ENCODE results near the gene UTP14A. TPM values are rescaled to one million over a fixed set of nuclear protein-coding genes. Genes with fewer than 3 reads are reported as not detected.

The UTP14A gene
- total and polyA plus RNA-seq, 5 donors, result 6.2 to 11.2 (median 8.5) TPM

DNA sequence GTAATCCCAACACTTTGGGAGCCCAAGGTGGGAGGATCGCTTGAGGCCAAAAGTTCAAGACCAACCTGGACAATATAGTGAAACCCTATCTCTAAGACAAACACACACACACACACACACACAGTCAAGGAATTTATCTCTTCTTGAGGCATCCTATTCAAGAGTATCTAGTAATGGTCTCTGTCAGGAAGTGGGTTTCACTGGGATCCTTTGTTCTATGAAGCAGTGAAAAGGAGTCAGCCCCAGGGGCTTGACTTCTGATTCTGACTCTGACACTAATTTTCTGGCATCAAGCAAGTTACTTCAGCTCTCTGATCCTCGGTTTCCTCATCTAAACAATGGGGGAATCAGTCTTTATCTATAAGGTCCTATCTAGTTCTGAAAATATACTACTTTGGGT lies 34.8 kb downstream of the UTP14A start:
- Histone ChIP-seq H3K4me3 (ENCODE audit: low read length) (no peak overlapping the region), H3K4me1 (ENCODE audit: control insufficient read depth, insufficient read depth, low read length) (no peaks in the 10 kb centered on the region), H3K9me3 (ENCODE audit: control insufficient read depth, low read length) (no peaks in the 10 kb centered on the region), H3K27me3 (ENCODE audit: control insufficient read depth, insufficient read depth) (no peaks in the 10 kb centered on the region), H3K27ac (ENCODE audit: low read length) (no peak overlapping the region)
- intact Hi-C loops (cut with DNase I), result no loop called here
- 91% methylated on average over 2 of the region's 2 CpGs for WGBS
- ATAC-seq, result no peak
- DNase-seq, result no peak

DNA sequence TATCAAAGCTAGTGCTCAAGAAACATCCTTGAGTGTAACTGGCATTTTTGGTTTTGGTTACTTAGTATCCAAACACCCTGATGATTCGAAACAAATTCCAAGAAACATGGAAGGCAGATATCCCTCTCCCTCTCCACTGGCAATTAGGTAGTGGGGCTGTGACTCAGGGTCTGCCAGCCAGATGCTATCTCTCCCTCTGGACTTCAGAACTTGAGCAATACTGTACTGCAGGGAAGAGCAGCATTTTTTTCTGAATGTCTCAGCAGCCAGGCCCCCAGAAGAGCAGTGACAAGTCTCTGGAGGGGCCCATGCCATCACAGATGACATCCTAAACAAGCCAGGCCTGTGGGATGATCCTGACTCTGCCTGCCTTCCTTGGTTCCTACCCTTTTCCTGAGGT lies 39.2 kb downstream of the UTP14A start:
- H3K27me3 ChIP-seq (ENCODE audit: control insufficient read depth, insufficient read depth), result no peaks in the 10 kb centered on the region
- ATAC-seq (no peak), DNase-seq (no peak)
- intact Hi-C loops (cut with DNase I), result no loop called here
- H3K27ac ChIP-seq (ENCODE audit: low read length), result no peak overlapping the region
- H3K4me3 ChIP-seq (ENCODE audit: low read length), result no peak overlapping the region
- no peaks in the 10 kb centered on the region for H3K4me1 ChIP-seq (ENCODE audit: control insufficient read depth, insufficient read depth, low read length)
- no peaks in the 10 kb centered on the region for H3K9me3 ChIP-seq (ENCODE audit: control insufficient read depth, low read length)
- 88% methylated on average over 1 of the region's 1 CpG for WGBS

DNA sequence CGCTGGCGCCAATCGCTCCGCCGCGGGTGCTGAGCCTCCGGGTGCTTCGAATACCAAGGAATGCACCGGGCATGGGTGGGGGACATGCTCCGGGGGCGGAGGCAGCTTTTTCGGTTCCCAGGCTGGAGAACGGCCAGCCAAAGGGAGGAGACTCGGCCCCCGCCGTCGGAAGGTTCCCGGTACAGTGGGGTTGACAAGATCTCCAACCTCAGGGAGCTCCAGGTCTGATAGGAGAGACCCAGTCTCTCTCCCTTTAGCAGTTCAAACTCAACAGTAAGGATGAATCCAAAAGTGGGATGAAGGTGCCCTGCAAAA lies 47.3 kb downstream of the UTP14A start:
- no peak for DNase-seq
- Histone ChIP-seq H3K4me3 (ENCODE audit: low read length) (peak overlapping the region; percentile 69), H3K27me3 (ENCODE audit: control insufficient read depth, insufficient read depth) (no peaks in the 10 kb centered on the region), H3K4me1 (ENCODE audit: control insufficient read depth, insufficient read depth, low read length) (no peaks in the 10 kb centered on the region), H3K9me3 (ENCODE audit: control insufficient read depth, low read length) (no peaks in the 10 kb centered on the region), H3K27ac (ENCODE audit: low read length) (no peak overlapping the region)
- intact Hi-C loops (cut with DNase I), result no loop called here
- WGBS, result 10% methylated on average over 18 of the region's 18 CpGs
- ATAC-seq, result no peak

DNA sequence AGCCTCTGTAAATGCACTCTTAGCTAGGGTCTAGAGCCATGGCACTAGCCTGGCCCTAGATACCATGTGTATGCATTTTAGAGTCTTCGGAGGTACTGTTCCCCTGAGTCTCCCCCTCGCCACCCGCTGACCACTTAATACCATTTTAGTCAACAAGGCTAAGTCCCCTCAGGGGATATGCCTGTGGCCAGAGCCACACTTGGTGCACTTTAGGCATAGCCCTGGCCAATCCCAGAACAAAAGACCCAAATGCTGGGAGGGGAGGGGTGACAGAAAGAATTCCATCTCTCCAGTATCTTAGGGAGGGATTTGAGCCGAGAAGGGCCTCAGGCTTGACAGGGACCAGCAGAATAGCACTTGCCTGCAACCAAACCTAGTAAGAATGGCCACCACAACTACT lies 47.9 kb downstream of the UTP14A start:
- ATAC-seq (no peak), DNase-seq (no peak)
- WGBS, result 98% methylated on average over 4 of the region's 4 CpGs
- Histone ChIP-seq H3K4me1 (ENCODE audit: control insufficient read depth, insufficient read depth, low read length) (no peaks in the 10 kb centered on the region), H3K9me3 (ENCODE audit: control insufficient read depth, low read length) (no peaks in the 10 kb centered on the region), H3K4me3 (ENCODE audit: low read length) (no peak overlapping the region), H3K27ac (ENCODE audit: low read length) (no peak overlapping the region), H3K27me3 (ENCODE audit: control insufficient read depth, insufficient read depth) (no peaks in the 10 kb centered on the region)
- intact Hi-C loops (cut with DNase I), result no loop called here

DNA sequence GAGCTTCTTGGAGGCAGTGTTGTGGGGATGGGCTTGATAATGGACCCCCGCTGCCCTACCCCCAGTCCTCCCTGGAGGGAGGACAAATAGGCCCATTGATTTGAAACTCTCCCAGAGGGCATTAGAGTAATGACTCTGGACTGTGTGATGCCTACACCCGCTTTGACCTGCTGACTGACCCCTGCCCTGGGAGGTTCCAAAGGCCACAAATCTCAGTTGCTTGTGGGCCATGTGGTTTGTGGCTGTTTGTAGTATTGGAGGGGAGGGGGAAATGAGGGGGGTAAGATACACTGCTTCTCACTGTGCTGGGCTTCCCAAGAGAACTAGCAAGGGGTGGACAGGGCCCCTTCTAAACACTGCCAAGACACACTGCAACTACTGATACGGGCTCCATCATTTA lies 48.8 kb downstream of the UTP14A start:
- intact Hi-C loops (cut with DNase I), result no loop called here
- DNase-seq (no peak), ATAC-seq (no peak)
- H3K9me3 ChIP-seq (ENCODE audit: control insufficient read depth, low read length), result no peaks in the 10 kb centered on the region
- 79% methylated on average over 3 of the region's 3 CpGs for WGBS
- no peaks in the 10 kb centered on the region for H3K4me1 ChIP-seq (ENCODE audit: control insufficient read depth, insufficient read depth, low read length)
- no peaks in the 10 kb centered on the region for H3K27me3 ChIP-seq (ENCODE audit: control insufficient read depth, insufficient read depth)
- H3K27ac ChIP-seq (ENCODE audit: low read length), result no peak overlapping the region
- H3K4me3 ChIP-seq (ENCODE audit: low read length), result no peak overlapping the region

DNA sequence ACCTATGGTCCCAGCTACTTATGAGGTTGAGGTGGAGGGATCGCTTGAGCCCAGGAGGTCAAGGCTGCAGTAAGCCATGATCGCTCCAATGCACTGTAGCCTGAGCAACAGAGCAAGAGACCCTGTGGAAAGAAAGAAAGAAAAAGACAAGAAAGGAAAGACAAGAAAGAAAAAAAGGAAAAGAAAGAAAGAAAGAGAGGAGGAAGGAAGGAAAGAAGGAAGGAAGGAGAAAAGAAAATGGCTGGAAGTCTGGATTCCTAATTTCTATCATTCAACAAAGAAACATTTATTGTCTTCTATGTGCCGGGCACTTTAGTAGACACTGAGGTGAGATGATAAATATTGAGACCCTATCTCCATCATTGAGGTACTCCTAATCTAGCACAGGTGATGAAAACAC lies 49.7 kb downstream of the UTP14A start:
- 98% methylated on average over 3 of the region's 3 CpGs for WGBS
- ATAC-seq, result no peak
- intact Hi-C loops (cut with DNase I), result no loop called here

DNA sequence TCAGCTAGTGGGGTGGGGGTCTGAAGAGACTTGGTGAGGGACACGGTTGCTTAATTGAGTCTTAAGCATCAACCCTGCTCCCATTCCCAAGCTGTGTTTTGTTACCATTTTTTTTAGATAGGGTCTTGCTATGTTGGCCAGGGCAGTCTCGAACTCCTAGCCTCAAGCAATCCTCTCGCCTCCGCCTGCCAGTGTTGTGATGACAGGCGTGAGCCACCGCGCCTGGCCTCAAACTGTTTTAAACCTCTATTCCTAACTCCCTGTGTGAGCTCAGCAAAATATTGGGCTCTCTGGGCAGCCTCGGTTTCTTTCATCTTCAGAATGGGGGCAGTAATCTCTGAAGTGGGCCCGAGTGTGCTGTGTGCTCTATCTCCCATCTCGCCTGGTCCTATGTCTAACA lies 50.2 kb downstream of the UTP14A start:
- no peaks in the 10 kb centered on the region for H3K27me3 ChIP-seq (ENCODE audit: control insufficient read depth, insufficient read depth)
- no peaks in the 10 kb centered on the region for H3K4me1 ChIP-seq (ENCODE audit: control insufficient read depth, insufficient read depth, low read length)
- no peaks in the 10 kb centered on the region for H3K9me3 ChIP-seq (ENCODE audit: control insufficient read depth, low read length)
- intact Hi-C loops (cut with DNase I), result no loop called here
- 82% methylated on average over 10 of the region's 10 CpGs for WGBS
- no peak overlapping the region for H3K27ac ChIP-seq (ENCODE audit: low read length)
- DNase-seq (no peak), ATAC-seq (no peak)
- H3K4me3 ChIP-seq (ENCODE audit: low read length), result no peak overlapping the region

More for the DNA sequence above, 49.7 kb downstream of the UTP14A start:
- DNase-seq, result no peak
- H3K27ac ChIP-seq (ENCODE audit: low read length), result no peak overlapping the region
- H3K4me3 ChIP-seq (ENCODE audit: low read length), result no peak overlapping the region
- no peaks in the 10 kb centered on the region for H3K4me1 ChIP-seq (ENCODE audit: control insufficient read depth, insufficient read depth, low read length)
- H3K9me3 ChIP-seq (ENCODE audit: control insufficient read depth, low read length), result no peaks in the 10 kb centered on the region
- no peaks in the 10 kb centered on the region for H3K27me3 ChIP-seq (ENCODE audit: control insufficient read depth, insufficient read depth)

DNA sequence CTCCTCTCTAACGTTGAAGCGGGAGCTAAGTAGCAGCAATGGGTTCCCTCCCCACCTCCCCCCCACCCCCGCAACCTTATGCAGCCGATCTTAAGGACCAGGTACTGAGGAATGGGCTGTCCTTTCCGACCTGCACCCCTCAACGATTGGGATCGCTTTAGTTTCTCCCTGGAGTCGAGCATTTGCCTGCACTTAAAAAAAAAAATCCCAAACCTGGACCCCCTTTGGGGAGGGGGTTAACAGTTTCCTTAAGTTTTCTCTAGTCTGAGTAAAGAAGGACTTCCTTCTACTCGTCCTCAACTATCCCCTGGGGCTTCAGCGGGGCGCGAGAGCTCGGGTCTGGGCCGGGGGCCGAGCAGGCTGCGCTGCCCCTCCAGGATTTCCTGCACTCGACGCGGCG lies 50.8 kb downstream of the UTP14A start:
- no peak for DNase-seq

DNA sequence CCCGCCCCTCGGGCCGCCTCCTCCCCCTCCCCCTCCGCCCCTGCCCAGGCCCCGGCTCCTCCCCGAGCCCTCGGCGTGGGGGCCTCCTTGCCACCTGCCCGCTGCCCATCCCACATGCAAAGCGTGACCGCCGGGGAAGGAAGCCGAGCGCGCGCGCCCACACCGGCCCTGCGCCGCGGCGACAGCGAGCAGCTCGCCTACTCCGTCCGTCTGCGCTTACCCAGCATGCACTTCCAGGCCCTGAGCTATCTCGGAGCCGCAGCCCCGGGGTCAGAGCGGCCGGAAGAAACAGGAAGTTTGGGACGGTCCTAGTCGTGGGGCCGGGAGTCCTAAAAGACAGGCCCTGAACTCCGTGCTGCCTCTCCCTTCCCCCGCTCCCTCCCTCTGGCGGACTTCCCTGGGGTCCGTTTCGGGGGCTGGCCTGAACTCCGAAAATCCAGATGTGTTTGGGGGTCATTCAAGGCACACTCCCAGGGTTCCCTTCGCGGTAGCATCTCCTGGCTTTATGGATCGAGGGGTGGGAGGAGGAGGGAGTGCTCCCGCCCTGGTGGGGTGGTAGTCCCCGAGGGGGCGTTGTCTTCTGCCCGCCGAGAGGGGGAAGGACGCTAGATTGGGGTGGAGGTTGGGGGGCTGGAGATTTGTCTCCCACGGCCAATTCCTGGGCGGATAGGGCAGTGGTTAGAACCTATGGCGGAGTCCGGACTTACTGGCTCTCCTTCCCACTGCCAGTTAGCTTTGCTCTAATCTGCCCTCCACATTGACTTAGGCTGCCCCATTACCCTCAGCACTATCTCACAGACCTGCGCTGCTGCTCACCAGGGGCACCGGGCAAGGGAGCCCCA lies 51.5 kb downstream of the UTP14A start:
- DNase-seq (peak; percentile 57 to 88 (median 86)), ATAC-seq (peak; percentile 86 to 88)
- Histone ChIP-seq H3K27me3 (ENCODE audit: control insufficient read depth, insufficient read depth) (no peaks in the 10 kb centered on the region), H3K4me1 (ENCODE audit: control insufficient read depth, insufficient read depth, low read length) (no peaks in the 10 kb centered on the region), H3K9me3 (ENCODE audit: control insufficient read depth, low read length) (no peaks in the 10 kb centered on the region), H3K4me3 (ENCODE audit: low read length) (peak overlapping the region; percentile 49), H3K27ac (ENCODE audit: low read length) (peak overlapping the region; percentile 43)
- 11% methylated on average over 50 of the region's 56 CpGs for WGBS
- intact Hi-C loops (cut with DNase I), result no loop called here

More for the DNA sequence above, 50.8 kb downstream of the UTP14A start:
- Histone ChIP-seq H3K9me3 (ENCODE audit: control insufficient read depth, low read length) (no peaks in the 10 kb centered on the region), H3K27me3 (ENCODE audit: control insufficient read depth, insufficient read depth) (no peaks in the 10 kb centered on the region), H3K4me3 (ENCODE audit: low read length) (peak overlapping the region; percentile 49), H3K4me1 (ENCODE audit: control insufficient read depth, insufficient read depth, low read length) (no peaks in the 10 kb centered on the region), H3K27ac (ENCODE audit: low read length) (peak overlapping the region; percentile 13)
- 8% methylated on average over 20 of the region's 20 CpGs for WGBS
- no peak for ATAC-seq
- intact Hi-C loops (cut with DNase I), result no loop called here

DNA sequence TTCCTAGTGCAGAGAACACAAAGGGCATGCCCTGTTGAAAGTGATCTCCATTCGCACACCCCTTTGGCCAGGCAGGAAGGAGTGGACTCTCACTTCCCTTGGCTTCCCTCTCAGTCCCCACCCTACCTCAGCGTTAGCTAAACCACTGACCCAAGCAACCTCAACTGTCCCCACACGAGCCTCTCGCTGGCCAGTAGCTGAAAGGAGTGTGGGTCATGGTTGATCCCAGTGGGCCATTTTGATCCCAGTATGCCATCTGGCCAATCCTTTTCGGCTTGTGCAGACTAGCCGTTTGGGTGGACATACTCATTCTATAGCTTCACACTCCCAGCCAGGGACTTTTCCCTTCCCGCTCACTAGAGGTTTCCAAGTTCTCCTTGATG lies 52.1 kb downstream of the UTP14A start:
- Histone ChIP-seq H3K27me3 (ENCODE audit: control insufficient read depth, insufficient read depth) (no peaks in the 10 kb centered on the region), H3K4me3 (ENCODE audit: low read length) (no peak overlapping the region), H3K27ac (ENCODE audit: low read length) (no peak overlapping the region), H3K4me1 (ENCODE audit: control insufficient read depth, insufficient read depth, low read length) (no peaks in the 10 kb centered on the region), H3K9me3 (ENCODE audit: control insufficient read depth, low read length) (no peaks in the 10 kb centered on the region)
- 70% methylated on average over 7 of the region's 7 CpGs for WGBS
- intact Hi-C loops (cut with DNase I), result no loop called here
- no peak for DNase-seq
- no peak for ATAC-seq

DNA sequence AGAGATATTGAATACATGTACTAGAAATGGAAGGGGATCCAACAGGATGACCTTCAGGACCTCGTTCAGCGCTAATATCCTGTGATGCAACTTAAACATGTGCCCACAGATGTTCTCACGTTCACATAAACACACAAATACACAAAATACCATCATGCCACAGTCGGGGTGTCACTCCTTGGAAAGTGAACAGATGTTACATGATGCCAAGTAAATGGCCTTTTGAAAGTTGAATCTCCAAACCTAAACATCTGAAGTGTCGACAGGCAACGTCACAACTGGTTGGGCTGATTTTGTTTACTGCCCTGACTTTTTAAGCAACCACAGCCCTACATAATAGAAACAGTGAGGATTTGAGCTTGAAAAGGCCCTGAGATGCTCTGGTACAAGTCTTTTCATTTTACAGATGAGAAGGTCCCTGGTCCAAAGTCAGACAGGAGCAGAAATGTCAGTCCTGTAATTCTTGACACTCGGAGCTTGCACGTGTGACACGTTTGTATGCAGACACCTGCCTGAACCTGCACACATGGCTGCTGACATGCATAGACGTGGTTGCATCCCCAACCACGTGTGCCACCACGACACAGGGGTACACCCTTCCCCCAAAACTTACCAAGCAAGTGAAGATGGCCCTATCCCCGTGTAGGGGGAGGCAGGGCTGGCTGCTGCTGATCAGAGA lies 53.0 kb downstream of the UTP14A start:
- DNase-seq (no peak), ATAC-seq (no peak)
- intact Hi-C loops (cut with DNase I), result no loop called here
- Histone ChIP-seq H3K4me3 (ENCODE audit: low read length) (no peak overlapping the region), H3K9me3 (ENCODE audit: control insufficient read depth, low read length) (no peaks in the 10 kb centered on the region), H3K4me1 (ENCODE audit: control insufficient read depth, insufficient read depth, low read length) (no peaks in the 10 kb centered on the region), H3K27ac (ENCODE audit: low read length) (no peak overlapping the region), H3K27me3 (ENCODE audit: control insufficient read depth, insufficient read depth) (no peaks in the 10 kb centered on the region)
- WGBS, result 49% methylated on average over 13 of the region's 13 CpGs
